H1 (cell line): ENCODE data around the gene DNAH1. TPM values are rescaled to one million over a fixed set of nuclear protein-coding genes. Genes with fewer than 3 reads are reported as not detected.

Experiments used
- NANOG ChIP-seq: IDR thresholded peaks from 2 replicates; pipeline ENCODE4 v1.6.1; 2011; ENCODE audit warnings: low read length, low read depth, mild to moderate bottlenecking, inconsistent platforms; ENCODE audit not compliant: insufficient read depth, poor library complexity, severe bottlenecking
- polyA plus RNA-seq, 7 experiments: library from polyadenylated mRNA; depleted of rRNA in 3 of 7; stranded (reverse) in 5 of 7; unstranded in 2 of 7; fragments of >200 nt in 5 of 7; fragments of 200-250 nt in 2 of 7; gene quantifications; 1 replicate in 5 of 7; 2 replicates in 1 of 7; 4 replicates in 1 of 7; pipeline versions ENCODE4 v1.2.1 to v1.2.3, GENCODE V29; 2011 to 2013; ENCODE audit warnings: missing spikeins in 2 of 7, mixed read lengths in 2 of 7
- total RNA-seq: library from RNA; stranded (reverse); fragmentation: NEBNext Ultra II Directional; extraction: Animal tissue kit (Norgen Biotek cat#: 25700); gene quantifications from 2 replicates; pipeline ENCODE4 v1.2.1, GENCODE V29; 2021

The DNAH1 gene
- total and polyA plus RNA-seq, 2 of the 8 experiments (the other 6 are each of a cell fraction or from before 2014, with no cell fraction given), result 1.0 to 1.5 TPM

- TF ChIP-seq NANOG, result no peak
These were observed 83.5 kb downstream of the DNAH1 start (continued) for GRCh38 chr3:52399593-52399992.
